Endothelial cell (in vitro differentiated cells): ENCODE results near the gene CASK. TPM values are rescaled to one million over a fixed set of nuclear protein-coding genes. Genes with fewer than 3 reads are reported as not detected.

Experiments
- DNase-seq: peaks from one replicate; pipeline ENCODE4 v3.0.0; 2021; ENCODE audit warnings: low spot score
- H3K27ac Mint-ChIP-seq: one replicate; pipeline ENCODE4 v1.8.0; 2021; ENCODE audit warnings: mixed read lengths, inconsistent platforms; ENCODE audit not compliant: unreplicated experiment
- H3K27me3 Mint-ChIP-seq: one replicate; pipeline ENCODE4 v1.8.0; 2021; ENCODE audit warnings: mild to moderate bottlenecking, moderate library complexity, mixed read lengths, inconsistent platforms; ENCODE audit not compliant: unreplicated experiment
- H3K36me3 Mint-ChIP-seq: one replicate; pipeline ENCODE4 v1.8.0; 2021; ENCODE audit warnings: mild to moderate bottlenecking, low read depth, mixed read lengths, inconsistent platforms; ENCODE audit not compliant: unreplicated experiment
- H3K4me1 Mint-ChIP-seq: one replicate; pipeline ENCODE4 v1.8.0; 2021; ENCODE audit warnings: mild to moderate bottlenecking, mixed read lengths, inconsistent platforms; ENCODE audit not compliant: unreplicated experiment
- H3K4me3 Mint-ChIP-seq: one replicate; pipeline ENCODE4 v1.8.0; 2021; ENCODE audit warnings: mild to moderate bottlenecking, mixed read lengths, inconsistent platforms; ENCODE audit not compliant: unreplicated experiment
- H3K9me3 Mint-ChIP-seq: one replicate; pipeline ENCODE4 v1.8.0; 2021; ENCODE audit warnings: mixed read lengths, inconsistent platforms; ENCODE audit not compliant: unreplicated experiment
- total RNA-seq: library from RNA; stranded (reverse); fragmentation: NEBNext Ultra II Directional; extraction: Animal tissue kit (Norgen Biotek cat#: 25700); gene quantifications from one replicate; pipeline ENCODE4 v1.2.1, GENCODE V29; 2021; ENCODE audit not compliant: unreplicated experiment
- TF ChIP-seq, protein P1 (sequence below): fragments of 200-600 bp; sonication (generic); IDR thresholded peaks from one replicate; pipeline ENCODE4 v1.5.0; 2021; ENCODE audit warnings: antibody characterized with exemption; ENCODE audit not compliant: unreplicated experiment

CASK gene
- total RNA-seq, 1 donor from 2014 or later, result 62.5 TPM

DNA sequence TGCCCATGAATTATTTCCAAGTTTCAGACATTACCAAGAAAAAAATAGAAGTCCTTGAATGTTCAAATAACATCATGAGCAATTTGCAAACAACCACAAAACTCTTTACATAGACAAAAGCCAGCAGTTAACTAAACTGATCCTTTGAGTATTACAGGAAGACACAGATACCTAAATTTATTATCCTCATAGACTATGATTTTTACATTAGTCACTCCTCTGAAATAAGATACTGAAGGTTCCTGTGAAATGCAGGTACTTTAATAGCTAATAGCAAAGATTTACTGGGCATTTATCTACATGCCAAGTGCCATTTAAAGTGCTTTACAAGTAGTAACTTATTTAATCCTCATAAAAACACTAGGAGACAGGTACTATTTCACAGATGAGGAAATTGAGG, 161.7 kb downstream of the CASK start:
- no peak for DNase-seq
- no peaks in the 10 kb centered on the region for H3K4me1 Mint-ChIP-seq
- no peaks in the 10 kb centered on the region for H3K27me3 Mint-ChIP-seq
- H3K4me3 Mint-ChIP-seq, result no peak overlapping the region
- no peaks in the 10 kb centered on the region for H3K36me3 Mint-ChIP-seq
- no peaks in the 10 kb centered on the region for H3K9me3 Mint-ChIP-seq
- H3K27ac Mint-ChIP-seq, result no peak overlapping the region
- TF ChIP-seq, protein P1, sequence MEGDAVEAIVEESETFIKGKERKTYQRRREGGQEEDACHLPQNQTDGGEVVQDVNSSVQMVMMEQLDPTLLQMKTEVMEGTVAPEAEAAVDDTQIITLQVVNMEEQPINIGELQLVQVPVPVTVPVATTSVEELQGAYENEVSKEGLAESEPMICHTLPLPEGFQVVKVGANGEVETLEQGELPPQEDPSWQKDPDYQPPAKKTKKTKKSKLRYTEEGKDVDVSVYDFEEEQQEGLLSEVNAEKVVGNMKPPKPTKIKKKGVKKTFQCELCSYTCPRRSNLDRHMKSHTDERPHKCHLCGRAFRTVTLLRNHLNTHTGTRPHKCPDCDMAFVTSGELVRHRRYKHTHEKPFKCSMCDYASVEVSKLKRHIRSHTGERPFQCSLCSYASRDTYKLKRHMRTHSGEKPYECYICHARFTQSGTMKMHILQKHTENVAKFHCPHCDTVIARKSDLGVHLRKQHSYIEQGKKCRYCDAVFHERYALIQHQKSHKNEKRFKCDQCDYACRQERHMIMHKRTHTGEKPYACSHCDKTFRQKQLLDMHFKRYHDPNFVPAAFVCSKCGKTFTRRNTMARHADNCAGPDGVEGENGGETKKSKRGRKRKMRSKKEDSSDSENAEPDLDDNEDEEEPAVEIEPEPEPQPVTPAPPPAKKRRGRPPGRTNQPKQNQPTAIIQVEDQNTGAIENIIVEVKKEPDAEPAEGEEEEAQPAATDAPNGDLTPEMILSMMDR, result no peak

DNA sequence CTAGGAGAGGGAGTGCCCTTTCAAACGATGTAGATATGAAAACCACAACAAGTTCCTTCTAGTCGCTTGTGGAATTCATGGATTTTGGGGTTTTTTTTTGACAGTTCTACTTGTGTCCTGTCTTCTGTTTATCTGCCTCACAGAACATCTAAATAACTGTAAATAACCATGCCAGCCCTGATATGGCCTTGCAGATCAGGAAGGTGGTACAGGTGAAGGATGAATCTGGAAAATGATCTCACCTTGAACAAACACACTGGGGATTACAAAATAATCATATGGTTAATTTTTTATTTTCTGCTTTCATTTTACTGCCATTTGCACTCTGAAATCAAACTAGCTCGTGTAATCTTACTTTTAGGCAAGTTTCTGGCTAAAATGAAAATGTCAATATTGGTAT, 162.2 kb downstream of the CASK start:
- H3K27me3 Mint-ChIP-seq, result no peaks in the 10 kb centered on the region
- H3K27ac Mint-ChIP-seq, result no peak overlapping the region
- TF ChIP-seq, protein P1, result no peak
- DNase-seq, result no peak
- H3K9me3 Mint-ChIP-seq, result no peaks in the 10 kb centered on the region
- no peak overlapping the region for H3K4me3 Mint-ChIP-seq
- no peaks in the 10 kb centered on the region for H3K4me1 Mint-ChIP-seq
- no peaks in the 10 kb centered on the region for H3K36me3 Mint-ChIP-seq

DNA sequence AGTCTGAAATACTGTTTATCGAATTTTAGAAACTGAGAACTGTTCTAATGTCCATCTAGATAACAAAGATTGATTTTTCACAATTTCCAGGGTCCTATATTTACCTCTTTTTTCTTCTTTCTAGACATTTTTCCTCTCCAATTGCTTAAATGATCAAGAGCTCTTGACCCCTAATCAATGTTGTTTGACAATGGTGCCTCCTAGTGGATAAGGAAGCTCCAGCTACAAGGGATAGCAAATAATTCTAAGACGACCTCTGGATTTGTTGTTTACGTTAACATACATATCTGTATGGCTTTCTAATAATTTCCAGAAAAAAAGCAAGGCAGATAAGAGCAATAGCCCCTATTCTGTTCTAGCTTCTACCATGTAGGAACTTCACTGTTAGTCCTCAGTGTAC, 163.5 kb downstream of the CASK start:
- TF ChIP-seq, protein P1, result peak; percentile 31
- no peak overlapping the region for H3K27ac Mint-ChIP-seq
- H3K4me3 Mint-ChIP-seq, result no peak overlapping the region
- no peaks in the 10 kb centered on the region for H3K9me3 Mint-ChIP-seq
- H3K4me1 Mint-ChIP-seq, result no peaks in the 10 kb centered on the region
- DNase-seq, result peak; percentile 7
- no peaks in the 10 kb centered on the region for H3K36me3 Mint-ChIP-seq
- H3K27me3 Mint-ChIP-seq, result no peaks in the 10 kb centered on the region

DNA sequence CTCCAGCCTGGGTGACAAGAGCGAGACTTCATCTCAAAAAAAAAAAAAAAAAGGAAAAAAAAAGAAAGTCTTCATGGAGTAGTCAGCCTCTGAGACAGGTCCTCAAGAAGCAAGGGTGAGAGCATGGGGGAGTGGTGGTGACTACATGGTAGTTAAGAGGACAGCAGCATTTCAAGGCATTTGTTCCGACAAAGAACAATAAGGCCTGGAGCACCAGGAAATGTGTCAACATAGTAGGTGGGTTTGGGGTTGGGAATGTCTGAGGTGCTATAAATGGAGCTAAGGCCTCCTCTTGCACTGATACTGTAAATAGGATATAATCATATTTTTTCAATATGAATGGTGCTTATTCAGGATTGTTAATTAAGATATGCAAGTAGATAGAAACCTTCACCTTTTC, 165.0 kb downstream of the CASK start:
- Mint-ChIP-seq H3K9me3 (no peaks in the 10 kb centered on the region), H3K4me1 (no peaks in the 10 kb centered on the region), H3K27me3 (no peaks in the 10 kb centered on the region), H3K36me3 (no peaks in the 10 kb centered on the region), H3K4me3 (no peak overlapping the region), H3K27ac (no peak overlapping the region)
- TF ChIP-seq, protein P1, result no peak
- no peak for DNase-seq

DNA sequence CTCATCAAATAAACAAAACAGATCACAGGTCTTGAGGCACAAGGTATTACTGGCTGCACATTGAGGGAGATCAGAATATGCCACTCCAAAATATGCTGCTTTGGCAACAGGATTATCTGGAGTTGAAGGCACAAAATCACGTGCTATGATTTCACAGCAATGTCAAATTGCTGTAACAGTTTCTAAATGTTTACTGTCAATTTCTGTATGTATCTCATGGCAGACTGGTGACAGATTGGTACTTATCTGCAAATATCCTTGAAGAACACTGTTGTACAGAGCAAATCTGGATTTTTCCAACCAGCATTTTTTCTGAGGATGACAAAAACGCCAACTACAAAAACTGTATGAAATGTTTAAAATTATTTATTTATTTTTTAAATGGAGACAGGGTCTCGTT, 172.6 kb downstream of the CASK start:
- Mint-ChIP-seq H3K27ac (no peak overlapping the region), H3K36me3 (no peaks in the 10 kb centered on the region), H3K4me3 (no peak overlapping the region), H3K27me3 (peaks cover 3% of the 10 kb centered on the region), H3K4me1 (no peaks in the 10 kb centered on the region), H3K9me3 (no peaks in the 10 kb centered on the region)
- no peak for DNase-seq
- TF ChIP-seq, protein P1, result no peak
